Endothelial cell of umbilical vein (primary cell): ENCODE data around the gene KIF1C. TPM values are rescaled to one million over a fixed set of nuclear protein-coding genes. Genes with fewer than 3 reads are reported as not detected.

Source experiments
- BruUV-seq: library from RNA; stranded (reverse); fragments of 400-500 nt; replicated peaks from 2 replicates; lab custom pipeline; 2021; lab: Mats Ljungman, UMichigan
- CTCF ChIA-PET: fragments of 300-600, 350-600 bp; sonication (Branson Sonifier 250); formaldehyde crosslinking; loops from one replicate; lab custom pipeline; 2021; ENCODE audit warnings: antibody characterized with exemption, inconsistent platforms; lab: Charles Lee
- POLR2A ChIA-PET: fragments of 300-600, 350-600 bp; sonication (Branson Sonifier 250); formaldehyde crosslinking; loops from one replicate; lab custom pipeline; 2021; ENCODE audit warnings: antibody characterized with exemption, inconsistent platforms; lab: Charles Lee
- DNase-seq: peaks from one replicate; pipeline ENCODE4 v3.0.0-alpha.2; 2011; ENCODE audit warnings: low read depth, low spot score
- FAIRE-seq: peaks from 2 replicates; lab custom pipeline; 2011; peaks lifted over from hg19 to GRCh38; lab: Jason Lieb, UNC
- H2AFZ ChIP-seq: 2 replicates; pipeline ENCODE4 v1.6.0; 2012; ENCODE audit warnings: low read depth, low read length, control low read depth, inconsistent platforms
- H3K27ac ChIP-seq: 2 replicates; pipeline ENCODE4 v1.5.1; 2011; ENCODE audit warnings: low read depth, mild to moderate bottlenecking, control low read depth, low read length, moderate library complexity; ENCODE audit not compliant: insufficient read depth
- H3K27me3 ChIP-seq, 2 experiments: 2 replicates each; pipeline versions ENCODE4 v1.6.0 to v1.6.1; 2011; ENCODE audit warnings: low read length in 2 of 2, mixed read lengths in 1 of 2; ENCODE audit not compliant: control insufficient read depth in 2 of 2, insufficient read depth in 2 of 2
- H3K36me3 ChIP-seq, 2 experiments: 2 replicates in 1 of 2; 3 replicates in 1 of 2; pipeline ENCODE4 v1.5.1; 2011; ENCODE audit warnings: low read length in 2 of 2, mild to moderate bottlenecking in 1 of 2, moderate library complexity in 1 of 2; ENCODE audit not compliant: control insufficient read depth in 2 of 2, insufficient read depth in 2 of 2; ENCODE audit errors: extremely low read depth in 1 of 2
- H3K4me1 ChIP-seq: 3 replicates; pipeline ENCODE4 v1.5.1; 2011; ENCODE audit warnings: mild to moderate bottlenecking, low read length; ENCODE audit not compliant: control insufficient read depth, insufficient read depth; ENCODE audit errors: extremely low read depth
- H3K4me2 ChIP-seq: 2 replicates; pipeline ENCODE4 v1.6.1; 2011; ENCODE audit warnings: low read length, control low read depth, mixed read lengths; ENCODE audit not compliant: insufficient read depth
- H3K4me3 ChIP-seq, 3 experiments: fragments of 200-600 bp in 1 of 3; sonication (generic), shearing (Covaris generic) in 1 of 3; replicated peaks in 1 of 3; 2 replicates each; pipeline ENCODE4 v1.5.1; 2011 to 2016; ENCODE audit warnings: control low read depth in 3 of 3, low read length in 3 of 3, mild to moderate bottlenecking in 2 of 3, inconsistent platforms in 1 of 3, low read depth in 1 of 3, moderate library complexity in 1 of 3; ENCODE audit not compliant: insufficient read depth in 1 of 3
- H3K79me2 ChIP-seq: 2 replicates; pipeline ENCODE4 v1.6.0; 2012; ENCODE audit warnings: low read length, inconsistent platforms; ENCODE audit not compliant: control insufficient read depth, insufficient read depth
- H3K9ac ChIP-seq: replicated peaks from 2 replicates; pipeline ENCODE3; 2011; ENCODE audit warnings: low read length, control low read depth; ENCODE audit not compliant: insufficient read depth; ENCODE audit errors: extremely low read depth
- H3K9me1 ChIP-seq: replicated peaks from 3 replicates; pipeline ENCODE4 v1.6.0; 2011; ENCODE audit warnings: mild to moderate bottlenecking, low read length; ENCODE audit not compliant: control insufficient read depth, insufficient read depth; ENCODE audit errors: extremely low read depth
- H3K9me3 ChIP-seq: replicated peaks from 2 replicates; pipeline ENCODE4 v1.5.1; 2012; ENCODE audit warnings: low read length, inconsistent platforms; ENCODE audit not compliant: control insufficient read depth, insufficient read depth
- H4K20me1 ChIP-seq: replicated peaks from 2 replicates; pipeline ENCODE3; 2011; ENCODE audit warnings: mild to moderate bottlenecking, low read length; ENCODE audit not compliant: control insufficient read depth, insufficient read depth; ENCODE audit errors: extremely low read depth
- CTCF ChIP-seq, 2 donors: IDR thresholded peaks; 1 replicate in 1 of 2; 2 replicates in 1 of 2; pipeline ENCODE4 v1.5.1; 2011; ENCODE audit warnings: low read length in 2 of 2, mild to moderate bottlenecking in 2 of 2, moderate library complexity in 2 of 2, control low read depth in 1 of 2, inconsistent platforms in 1 of 2, low read depth in 1 of 2; ENCODE audit not compliant: insufficient read depth in 1 of 2; ENCODE audit errors: extremely low read depth in 1 of 2
- EZH2 ChIP-seq: IDR thresholded peaks from 2 replicates; pipeline ENCODE4 v1.6.1; 2012; ENCODE audit warnings: borderline replicate concordance, low read depth, mild to moderate bottlenecking, moderate library complexity, low read length, inconsistent platforms; ENCODE audit not compliant: severe bottlenecking
- FOS ChIP-seq: IDR thresholded peaks from 2 replicates; pipeline ENCODE4 v1.6.1; 2011; ENCODE audit warnings: mild to moderate bottlenecking, low read length, moderate library complexity, borderline replicate concordance; ENCODE audit not compliant: insufficient read depth
- GATA2 ChIP-seq: IDR thresholded peaks from 2 replicates; pipeline ENCODE4 v1.7.0; 2011; ENCODE audit warnings: low read depth, mild to moderate bottlenecking, moderate library complexity, mixed read lengths, low read length; ENCODE audit not compliant: insufficient read length, insufficient read depth
- JUN ChIP-seq: IDR thresholded peaks from 2 replicates; pipeline ENCODE4 v1.6.1; 2011; ENCODE audit warnings: borderline replicate concordance, low read depth; ENCODE audit not compliant: insufficient read length, insufficient read depth
- MAX ChIP-seq: IDR thresholded peaks from 2 replicates; pipeline ENCODE4 v1.6.1; 2011; ENCODE audit not compliant: insufficient read depth, insufficient read length
- MYC ChIP-seq: IDR thresholded peaks from one replicate; pipeline ENCODE4 v1.6.1; 2011; ENCODE audit warnings: mild to moderate bottlenecking, low read depth, low read length
- POLR2A ChIP-seq: IDR thresholded peaks from 2 replicates; pipeline ENCODE4 v1.6.1; 2012; ENCODE audit warnings: low read depth, mild to moderate bottlenecking, control low read depth, low read length
- POLR2AphosphoS5 ChIP-seq: IDR thresholded peaks from 2 replicates; pipeline ENCODE4 v1.6.1; 2012; ENCODE audit warnings: low read depth, mild to moderate bottlenecking, control low read depth, low read length, moderate library complexity; ENCODE audit not compliant: insufficient read depth
- dilution Hi-C: fragments of 300-500 bp; cut with MboI; formaldehyde crosslinking; loops from one replicate; pipeline ENCODE4 v1.15.0; 2019; ENCODE audit warnings: low sequenced_read_pairs; ENCODE audit not compliant: extremely low pct_ligation_motif_present
- intact Hi-C: fragments of 100-400 bp; cut with micrococcal nuclease; formaldehyde crosslinking; loops from one replicate; pipeline ENCODE4 v1.10.0; 2022
- polyA plus RNA-seq, 4 experiments: library from polyadenylated mRNA; depleted of rRNA in 3 of 4; stranded (reverse) in 3 of 4; unstranded in 1 of 4; fragments of >200 nt; gene quantifications; 2 replicates each; pipeline versions ENCODE4 v1.2.1 to v1.2.3, GENCODE V29; 2011 to 2012; ENCODE audit warnings: missing spikeins in 1 of 4
- total RNA-seq: library from RNA; stranded (reverse); gene quantifications from 2 replicates; pipeline ENCODE4 v1.2.3, GENCODE V29; 2021

The KIF1C gene
- total and polyA plus RNA-seq, 2 donors (not counting 3 experiments of a cell fraction or from before 2014, with no cell fraction given): 33.6 to 171 TPM

GRCh38 chr17:4969551-4970173 lies 28.1 kb upstream of the KIF1C start:
- H3K4me1 ChIP-seq: peaks cover 24% of the 10 kb centered on the region
- no peaks in the 10 kb centered on the region for H4K20me1 ChIP-seq
- ChIA-PET CTCF (interaction anchor here (0.8 to 4.5 kb wide), 3 partner anchors 11 to 60 kb away, joined by 4 to 40 read pairs (median 5); partner anchors contain the start of gene CAMTA2), POLR2A (interaction anchor here (1.2 kb wide), 1 partner anchor 61 kb away, joined by 3 read pairs; no protein-coding TSS in a partner anchor)
- intact Hi-C loops: no loop called here
- H3K9ac ChIP-seq: no peak overlapping the region
- no peak overlapping the region for H3K4me3 ChIP-seq
- no peak overlapping the region for H3K27ac ChIP-seq
- no TSS peak for BruUV-seq
- FAIRE-seq (no peak), DNase-seq (no peak)
- H3K27me3 ChIP-seq: no peaks in the 10 kb centered on the region
- TF ChIP-seq MAX: no peak
- TF ChIP-seq POLR2AphosphoS5: no peak
- no peak for TF ChIP-seq GATA2
- no peak for TF ChIP-seq JUN
- no peak for TF ChIP-seq EZH2
- no peak for TF ChIP-seq CTCF (IDR thresholded peaks at IDR 0.05; ENCODE audit: extremely low read depth in 1 of 2, insufficient read depth in 1 of 2, low read depth in 1 of 2, low read length in 2 of 2)
- TF ChIP-seq FOS: no peak
- no peak for TF ChIP-seq MYC
- no peak for TF ChIP-seq POLR2A
- peak overlapping the region; percentile 29 for H3K4me2 ChIP-seq
- H3K9me1 ChIP-seq: no peaks in the 10 kb centered on the region
- no peaks in the 10 kb centered on the region for H3K9me3 ChIP-seq
- no peak overlapping the region for H2AFZ ChIP-seq
- H3K79me2 ChIP-seq: peaks cover 9% of the 10 kb centered on the region
- peaks cover 11 to 36% of the 10 kb centered on the region in 2 experiments for H3K36me3 ChIP-seq
- dilution Hi-C loops: no loop called here
